ENCODE data around the gene MGME1.
A peak's percentile ranks its signal among the peaks of the same experiment; 100 is the strongest.
"Not testable (repeated sequence)": the region's sequence is repeated elsewhere in the genome, so short reads cannot be mapped to it uniquely, and the experiment has no call there.

The MGME1 gene

GRCh38 chr20:17998446-17998845, 29.6 kb downstream of the MGME1 start:
- DNase-seq = no peak

GRCh38 chr20:17999566-17999965, 30.7 kb downstream of the MGME1 start:
- DNase-seq = no peak

GRCh38 chr20:18001131-18001921, 32.5 kb downstream of the MGME1 start:
- no peak for DNase-seq

GRCh38 chr20:18003897-18004296, 35.1 kb downstream of the MGME1 start:
- no peak for DNase-seq

GRCh38 chr20:18004384-18005031, 35.7 kb downstream of the MGME1 start:
- DNase-seq = no peak

- no peak for DNase-seq
Observed at GRCh38 chr20:18005170-18005989, 36.6 kb downstream of the MGME1 start.

GRCh38 chr20:18005990-18006364, 37.2 kb downstream of the MGME1 start:
- no peak for DNase-seq

GRCh38 chr20:18006684-18007083, 37.9 kb downstream of the MGME1 start:
- DNase-seq = no peak

GRCh38 chr20:18007534-18008292, 38.9 kb downstream of the MGME1 start:
- DNase-seq = no peak

- DNase-seq = no peak
Observed at GRCh38 chr20:18009116-18009515, 40.3 kb downstream of the MGME1 start.

GRCh38 chr20:18011482-18011881, 42.7 kb downstream of the MGME1 start:
- no peak for DNase-seq

GRCh38 chr20:18011951-18012645, 43.3 kb downstream of the MGME1 start:
- no peak for DNase-seq

GRCh38 chr20:18012901-18013300, 44.1 kb downstream of the MGME1 start:
- DNase-seq = no peak

GRCh38 chr20:18014411-18014810, 45.6 kb downstream of the MGME1 start:
- no peak for DNase-seq

GRCh38 chr20:18016772-18017171, 48.0 kb downstream of the MGME1 start:
- DNase-seq = no peak

GRCh38 chr20:18018100-18018499, 49.3 kb downstream of the MGME1 start:
- no peak for DNase-seq

GRCh38 chr20:18019068-18019467, 50.2 kb downstream of the MGME1 start:
- DNase-seq = peak; percentile 6

- DNase-seq = no peak
Observed at GRCh38 chr20:18020931-18021330, 52.1 kb downstream of the MGME1 start.

- DNase-seq = no peak
Observed at GRCh38 chr20:18024606-18025127, 55.8 kb downstream of the MGME1 start.

GRCh38 chr20:18027011-18027410, 58.2 kb downstream of the MGME1 start:
- not testable (repeated sequence) for DNase-seq

- DNase-seq = no peak
Observed at GRCh38 chr20:18030020-18030419, 61.2 kb downstream of the MGME1 start.

GRCh38 chr20:18031050-18031449, 62.2 kb downstream of the MGME1 start:
- no peak for DNase-seq

Measured in GF-D8 (cell line).